Smooth muscle cell (in vitro differentiated cells): ENCODE results near the gene KLHL29. TPM values are rescaled to one million over a fixed set of nuclear protein-coding genes. Genes with fewer than 3 reads are reported as not detected.

ENCODE experiments used
- DNase-seq: peaks from one replicate; lab custom pipeline; 2025; ENCODE audit not compliant: unreplicated experiment; lab: John Stamatoyannopoulos, UW
- H2AFZ ChIP-seq: fragments of 200-600 bp; sonication (generic); 2 replicates; pipeline ENCODE4 v1.6.0; 2016; ENCODE audit warnings: antibody characterized with exemption, low read depth, mild to moderate bottlenecking
- H3F3A ChIP-seq: fragments of 200-600 bp; sonication (generic); 2 replicates; pipeline ENCODE4 v1.6.0; 2017; ENCODE audit warnings: antibody characterized with exemption, low read depth
- H3K27ac ChIP-seq: fragments of 200-600 bp; sonication (generic); 2 replicates; pipeline ENCODE4 v1.5.1; 2016; ENCODE audit warnings: low read depth, mild to moderate bottlenecking
- H3K27me3 ChIP-seq: fragments of 200-600 bp; sonication (generic); 2 replicates; pipeline ENCODE4 v1.6.1; 2016; ENCODE audit warnings: low read depth, mild to moderate bottlenecking
- H3K36me3 ChIP-seq: fragments of 200-600 bp; sonication (generic); 2 replicates; pipeline ENCODE4 v1.5.1; 2016; ENCODE audit warnings: low read depth
- H3K4me1 ChIP-seq: fragments of 200-600 bp; sonication (generic); 2 replicates; pipeline ENCODE4 v1.5.1; 2016; ENCODE audit warnings: low read depth
- H3K4me2 ChIP-seq: fragments of 200-600 bp; sonication (generic); 2 replicates; pipeline ENCODE4 v1.6.0; 2016; ENCODE audit warnings: mild to moderate bottlenecking
- H3K4me3 ChIP-seq: fragments of 200-600 bp; sonication (generic); 2 replicates; pipeline ENCODE4 v1.5.1; 2016; ENCODE audit warnings: mild to moderate bottlenecking
- H3K79me2 ChIP-seq: fragments of 200-600 bp; sonication (generic); 2 replicates; pipeline ENCODE4 v1.6.0; 2016; ENCODE audit warnings: low read depth, mild to moderate bottlenecking
- H3K9ac ChIP-seq: fragments of 200-600 bp; sonication (generic); 2 replicates; pipeline ENCODE4 v1.6.0; 2016; ENCODE audit warnings: low read depth
- H3K9me3 ChIP-seq: fragments of 200-600 bp; sonication (generic); replicated peaks from 2 replicates; pipeline ENCODE4 v1.5.1; 2016; ENCODE audit warnings: low read depth
- H4K20me1 ChIP-seq: fragments of 200-600 bp; sonication (generic); 2 replicates; pipeline ENCODE4 v1.6.0; 2016; ENCODE audit warnings: low read depth
- CTCF ChIP-seq: fragments of 200-600 bp; sonication (generic); IDR thresholded peaks from 2 replicates; pipeline ENCODE4 v1.5.1; 2017; ENCODE audit warnings: borderline replicate concordance, mild to moderate bottlenecking, antibody characterized with exemption; ENCODE audit not compliant: insufficient read depth, poor library complexity, severe bottlenecking
- WGBS: methylation state at CpG from one replicate; pipeline ENCODE4 v1.1.7; 2016; ENCODE audit warnings: low lambda C conversion rate; 5-methylcytosine and 5-hydroxymethylcytosine counted together
- polyA plus RNA-seq: library from polyadenylated mRNA; unstranded; fragments of >200 nt; fragmentation: Nextera tagmentation; extraction: Ambion mirVana; gene quantifications from 2 replicates; pipeline ENCODE4 v1.2.1, GENCODE V29; 2016
- total RNA-seq: library from RNA; depleted of rRNA; stranded (reverse); fragments of >200 nt; gene quantifications from 2 replicates; pipeline ENCODE4 v1.2.3, GENCODE V29; 2014

The KLHL29 gene
- total and polyA plus RNA-seq, 2 experiments from 2014 or later = 3.1 to 6.6 TPM

- no peak overlapping the region for H2AFZ ChIP-seq
- H3F3A ChIP-seq = no peaks in the 10 kb centered on the region
- no peaks in the 10 kb centered on the region for H3K79me2 ChIP-seq
- no peak overlapping the region for H3K27ac ChIP-seq
- H3K4me1 ChIP-seq = peaks cover 3% of the 10 kb centered on the region
- H3K4me2 ChIP-seq = no peak overlapping the region
- no peaks in the 10 kb centered on the region for H3K9me3 ChIP-seq
- peaks cover 30% of the 10 kb centered on the region for H4K20me1 ChIP-seq
- 94% methylated on average over 13 of the region's 13 CpGs for WGBS
- no peak overlapping the region for H3K4me3 ChIP-seq
- DNase-seq = no peak
- no peak overlapping the region for H3K9ac ChIP-seq
- no peaks in the 10 kb centered on the region for H3K27me3 ChIP-seq
- H3K36me3 ChIP-seq = no peaks in the 10 kb centered on the region
- TF ChIP-seq CTCF = no peak
Observed at GRCh38 chr2:23518481-23519333, 133.7 kb downstream of the KLHL29 start.

GRCh38 chr2:23519334-23519651 is 134.3 kb downstream of the KLHL29 start:
- no peaks in the 10 kb centered on the region for H3K36me3 ChIP-seq
- H3K9ac ChIP-seq = no peak overlapping the region
- no peak overlapping the region for H2AFZ ChIP-seq
- H3K4me3 ChIP-seq = no peak overlapping the region
- H3K79me2 ChIP-seq = no peaks in the 10 kb centered on the region
- H3K4me1 ChIP-seq = peaks cover 3% of the 10 kb centered on the region
- no peak overlapping the region for H3K27ac ChIP-seq
- DNase-seq = no peak
- H3F3A ChIP-seq = no peaks in the 10 kb centered on the region
- no peak overlapping the region for H3K4me2 ChIP-seq
- H4K20me1 ChIP-seq = peaks cover 34% of the 10 kb centered on the region
- no peaks in the 10 kb centered on the region for H3K9me3 ChIP-seq
- TF ChIP-seq CTCF = no peak
- 98% methylated on average over 4 of the region's 4 CpGs for WGBS
- H3K27me3 ChIP-seq = no peaks in the 10 kb centered on the region

GRCh38 chr2:23520256-23520655 is 135.3 kb downstream of the KLHL29 start:
- Histone ChIP-seq H3F3A (no peaks in the 10 kb centered on the region), H3K27ac (no peak overlapping the region), H3K4me1 (peaks cover 3% of the 10 kb centered on the region), H3K9ac (no peak overlapping the region), H3K36me3 (no peaks in the 10 kb centered on the region), H2AFZ (no peak overlapping the region), H3K79me2 (no peaks in the 10 kb centered on the region), H3K9me3 (no peaks in the 10 kb centered on the region), H3K4me3 (no peak overlapping the region), H3K27me3 (no peaks in the 10 kb centered on the region), H4K20me1 (peaks cover 35% of the 10 kb centered on the region), H3K4me2 (no peak overlapping the region)
- no peak for TF ChIP-seq CTCF
- no peak for DNase-seq
- WGBS = 74% methylated on average over 5 of the region's 5 CpGs

DNA sequence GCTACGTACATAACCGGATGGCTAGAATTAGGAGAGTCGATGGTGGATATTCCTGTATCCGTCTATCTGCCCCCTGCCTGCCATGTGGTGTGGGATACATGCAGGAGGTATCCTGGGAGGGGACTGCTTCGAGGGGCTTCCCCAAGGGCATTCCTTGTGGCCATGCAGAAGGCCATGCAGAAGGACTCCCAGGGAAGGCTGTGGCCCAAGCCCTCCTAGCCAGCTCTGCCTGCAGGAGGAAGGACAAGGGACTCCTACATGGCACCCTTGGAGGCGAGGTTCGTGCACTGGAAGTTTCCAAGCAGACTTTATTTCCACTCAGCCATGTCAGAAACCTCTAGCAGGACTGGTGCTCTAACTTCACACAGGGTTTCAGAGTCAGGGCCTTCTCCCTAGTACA is 136.1 kb downstream of the KLHL29 start:
- no peak for TF ChIP-seq CTCF
- no peaks in the 10 kb centered on the region for H3K79me2 ChIP-seq
- no peaks in the 10 kb centered on the region for H3F3A ChIP-seq
- H3K4me2 ChIP-seq = no peak overlapping the region
- DNase-seq = no peak
- no peaks in the 10 kb centered on the region for H3K27me3 ChIP-seq
- H3K9me3 ChIP-seq = no peaks in the 10 kb centered on the region
- no peak overlapping the region for H3K4me3 ChIP-seq
- H3K4me1 ChIP-seq = peaks cover 3% of the 10 kb centered on the region
- H2AFZ ChIP-seq = no peak overlapping the region
- H4K20me1 ChIP-seq = peaks cover 37% of the 10 kb centered on the region
- 94% methylated on average over 7 of the region's 7 CpGs for WGBS
- no peak overlapping the region for H3K9ac ChIP-seq
- no peaks in the 10 kb centered on the region for H3K36me3 ChIP-seq
- H3K27ac ChIP-seq = no peak overlapping the region
